Esophagus squamous epithelium (tissue), 5 donors: ENCODE results near the gene ZNF407. TPM values are rescaled to one million over a fixed set of nuclear protein-coding genes. Genes with fewer than 3 reads are reported as not detected.
A peak's percentile ranks its signal among the peaks of the same experiment; 100 is the strongest.

Source experiments
- DNase-seq: peaks from one replicate; lab custom pipeline; 2025; lab: John Stamatoyannopoulos, UW
- H3K27ac ChIP-seq, 4 donors: fragments of 200-600 bp; sonication (generic); one replicate each; pipeline ENCODE4 v1.5.1; 2016 to 2019; ENCODE audit warnings: mild to moderate bottlenecking in 1 of 4
- H3K27me3 ChIP-seq, 4 donors: fragments of 200-600 bp; sonication (generic); 1 replicate in 3 of 4; 2 replicates in 1 of 4; pipeline versions ENCODE4 v1.5.1 to v1.6.0; 2017 to 2021; ENCODE audit warnings: antibody characterized with exemption in 1 of 4
- H3K36me3 ChIP-seq, 3 donors: fragments of 200-600 bp; sonication (generic); one replicate each; pipeline ENCODE4 v1.5.1; 2016 to 2019
- H3K4me1 ChIP-seq, 3 donors: fragments of 200-600 bp; sonication (generic); one replicate each; pipeline ENCODE4 v1.5.1; 2017 to 2019
- H3K4me3 ChIP-seq, 4 donors: fragments of 200-600 bp; sonication (generic); 1 replicate in 3 of 4; 2 replicates in 1 of 4; pipeline ENCODE4 v1.5.1; 2016 to 2019; ENCODE audit warnings: mild to moderate bottlenecking in 2 of 4, moderate library complexity in 1 of 4
- H3K9me3 ChIP-seq, 3 donors: fragments of 200-600 bp; sonication (generic); one replicate each; pipeline ENCODE4 v1.5.1; 2016 to 2019
- CTCF ChIP-seq, 6 experiments: fragments of 450-650 bp in 4 of 6; fragments of 200-600 bp in 2 of 6; sonication (generic) in 2 of 6; IDR thresholded peaks; one replicate each; pipeline ENCODE4 v1.5.1; 2016 to 2019; ENCODE audit warnings: antibody characterized with exemption in 6 of 6, mild to moderate bottlenecking in 4 of 6, moderate library complexity in 4 of 6
- POLR2A ChIP-seq, 4 donors: fragments of 450-650 bp; IDR thresholded peaks; one replicate each; pipeline ENCODE4 v1.6.1; 2017; ENCODE audit warnings: antibody characterized with exemption in 4 of 4, mild to moderate bottlenecking in 4 of 4, moderate library complexity in 3 of 4
- WGBS, 2 donors: methylation state at CpG; one replicate each; pipeline ENCODE4 v1.1.5; 2018; 5-methylcytosine and 5-hydroxymethylcytosine counted together
- intact Hi-C: fragments of 100-400 bp; cut with DNase I; formaldehyde crosslinking; loops from one replicate; pipeline ENCODE4 v1.15.0; 2022
- total RNA-seq, 4 donors: library from RNA; depleted of rRNA; stranded (reverse); fragments of >200 nt; gene quantifications; one replicate each; pipeline ENCODE4 v1.1.0, GENCODE V29; 2016
- donor health status: DM: yes; HTN: yes; CAD: no.

ZNF407 gene, protein sequence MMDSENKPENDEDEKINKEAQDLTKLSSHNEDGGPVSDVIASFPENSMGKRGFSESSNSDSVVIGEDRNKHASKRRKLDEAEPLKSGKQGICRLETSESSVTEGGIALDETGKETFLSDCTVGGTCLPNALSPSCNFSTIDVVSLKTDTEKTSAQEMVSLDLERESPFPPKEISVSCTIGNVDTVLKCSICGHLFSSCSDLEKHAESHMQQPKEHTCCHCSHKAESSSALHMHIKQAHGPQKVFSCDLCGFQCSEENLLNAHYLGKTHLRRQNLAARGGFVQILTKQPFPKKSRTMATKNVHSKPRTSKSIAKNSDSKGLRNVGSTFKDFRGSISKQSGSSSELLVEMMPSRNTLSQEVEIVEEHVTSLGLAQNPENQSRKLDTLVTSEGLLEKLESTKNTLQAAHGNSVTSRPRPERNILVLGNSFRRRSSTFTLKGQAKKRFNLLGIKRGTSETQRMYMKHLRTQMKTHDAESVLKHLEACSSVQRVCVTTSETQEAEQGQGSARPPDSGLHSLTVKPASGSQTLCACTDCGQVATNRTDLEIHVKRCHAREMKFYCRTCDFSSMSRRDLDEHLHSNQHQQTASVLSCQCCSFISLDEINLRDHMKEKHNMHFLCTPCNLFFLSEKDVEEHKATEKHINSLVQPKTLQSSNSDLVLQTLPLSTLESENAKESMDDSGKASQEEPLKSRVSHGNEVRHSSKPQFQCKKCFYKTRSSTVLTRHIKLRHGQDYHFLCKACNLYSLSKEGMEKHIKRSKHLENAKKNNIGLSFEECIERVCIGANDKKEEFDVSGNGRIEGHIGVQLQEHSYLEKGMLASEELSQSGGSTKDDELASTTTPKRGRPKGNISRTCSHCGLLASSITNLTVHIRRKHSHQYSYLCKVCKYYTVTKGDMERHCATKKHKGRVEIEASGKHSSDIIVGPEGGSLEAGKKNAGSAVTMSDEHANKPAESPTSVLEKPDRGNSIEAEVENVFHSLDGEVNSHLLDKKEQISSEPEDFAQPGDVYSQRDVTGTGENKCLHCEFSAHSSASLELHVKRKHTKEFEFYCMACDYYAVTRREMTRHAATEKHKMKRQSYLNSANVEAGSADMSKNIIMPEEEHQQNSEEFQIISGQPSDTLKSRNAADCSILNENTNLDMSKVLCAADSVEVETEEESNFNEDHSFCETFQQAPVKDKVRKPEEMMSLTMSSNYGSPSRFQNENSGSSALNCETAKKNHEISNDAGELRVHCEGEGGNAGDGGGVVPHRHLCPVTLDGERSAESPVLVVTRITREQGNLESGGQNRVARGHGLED (N-terminal part only)
- 10 to 100 TPM in 2 of 4 donors, 1 to 10 TPM in 2; 6.4 to 21.2 (median 13.1) TPM for total RNA-seq

- Histone ChIP-seq H3K4me1 (peaks cover 15 to 32% (median 17%) of the 10 kb centered on the region in 3 donors), H3K27me3 (no peaks in the 10 kb centered on the region), H3K27ac (peak within 1 kb of the TSS; percentile 98 to 100 (median 98)), H3K4me3 (peak within 1 kb of the TSS; percentile 73 to 93 (median 84)), H3K9me3 (no peaks in the 10 kb centered on the region), H3K36me3 (peaks cover 0 to 22% (median 0%) of the 10 kb centered on the region in 3 donors)
- intact Hi-C loops, result no loop called here
- TF ChIP-seq CTCF (IDR thresholded peaks at IDR 0.05) (no peak), POLR2A (IDR thresholded peaks at IDR 0.05) (peak in 2 of 4 donors; percentile 14 to 42)
- WGBS, 2 donors, result 0% methylated on average over 5 to 19 of the region's 64 CpGs
- DNase-seq, result peak; percentile 56
Observed at GRCh38 chr18:74597662-74598349, at the start of gene ZNF407. Gene ZNF407, plus strand, starts transcription at chr18:74597870. Its CDS starts 33,150 bp downstream, at chr18:74631020.

DNA sequence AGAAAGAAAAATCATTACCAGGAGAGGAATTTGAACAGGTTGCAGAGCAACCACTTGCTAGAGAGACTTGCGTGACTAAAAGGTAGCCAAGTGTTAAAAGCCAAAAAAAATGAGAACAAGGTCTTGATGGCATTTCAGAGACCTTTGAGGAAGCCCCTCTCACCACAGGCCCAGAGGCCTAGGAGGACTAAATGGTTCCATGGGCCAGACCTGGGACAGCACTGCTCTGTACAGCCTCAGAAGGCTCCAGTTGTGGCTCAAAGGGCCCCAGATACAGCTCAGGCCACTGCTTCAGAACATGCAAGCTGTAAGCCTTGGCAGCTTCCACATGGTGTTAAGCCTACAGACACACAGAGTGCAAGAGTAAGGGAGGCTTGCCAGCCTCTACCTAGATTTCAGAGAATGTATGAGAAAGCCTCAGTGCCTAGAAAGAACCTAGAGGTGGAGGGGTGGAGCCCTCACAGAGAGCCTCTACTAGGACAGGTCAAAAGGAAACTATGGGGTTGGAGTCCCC lies 48.0 kb upstream of the ZNF407 start:
- Histone ChIP-seq H3K4me1 (peaks cover 0 to 8% (median 5%) of the 10 kb centered on the region in 3 donors), H3K36me3 (no peaks in the 10 kb centered on the region), H3K4me3 (no peak overlapping the region), H3K27me3 (no peaks in the 10 kb centered on the region), H3K27ac (no peak overlapping the region), H3K9me3 (peaks cover 0 to 11% (median 8%) of the 10 kb centered on the region in 3 donors)
- intact Hi-C loops, result loop anchor here (5.0 kb wide), 2 partner anchors 197 to 347 kb away; no protein-coding TSS in a partner anchor
- no peak for TF ChIP-seq CTCF (IDR thresholded peaks at IDR 0.05)
- TF ChIP-seq POLR2A (IDR thresholded peaks at IDR 0.05), result no peak
- no peak for DNase-seq
- WGBS, 2 donors, result 79 to 95% methylated on average over 1 of the region's 1 CpG

DNA sequence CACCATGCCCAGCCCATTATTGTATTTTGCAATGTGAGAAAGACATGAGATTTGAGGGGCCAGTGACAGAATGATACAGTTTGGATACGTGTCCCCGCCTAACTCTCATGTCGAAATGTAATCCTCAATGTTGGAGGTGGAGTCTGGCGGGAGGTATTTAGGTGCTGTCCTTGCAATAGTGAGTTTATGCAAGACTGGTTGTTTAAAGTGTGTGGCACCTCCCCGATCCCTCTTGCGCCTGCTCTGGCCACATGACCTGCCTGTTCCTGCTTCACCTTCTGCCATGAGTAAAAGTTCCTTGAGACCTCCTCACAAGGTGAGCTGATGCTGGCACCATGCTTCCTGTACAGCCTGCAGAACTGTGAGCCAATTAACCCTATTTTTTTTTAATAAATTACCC lies 46.8 kb upstream of the ZNF407 start:
- intact Hi-C loops, result loop anchor here (5.0 kb wide), 2 partner anchors 199 to 349 kb away; no protein-coding TSS in a partner anchor
- H3K9me3 ChIP-seq, result peaks cover 0 to 11% (median 8%) of the 10 kb centered on the region in 3 donors
- TF ChIP-seq POLR2A (IDR thresholded peaks at IDR 0.05) (no peak), CTCF (IDR thresholded peaks at IDR 0.05) (no peak)
- no peak for DNase-seq
- H3K4me1 ChIP-seq, result peaks cover 0 to 8% (median 5%) of the 10 kb centered on the region in 3 donors
- WGBS, 2 donors, result 83 to 91% methylated on average over 4 to 6 of the region's 6 CpGs
- H3K27ac ChIP-seq, result no peak overlapping the region
- no peaks in the 10 kb centered on the region for H3K36me3 ChIP-seq
- peaks cover 0 to 8% (median 0%) of the 10 kb centered on the region in 4 donors for H3K27me3 ChIP-seq
- H3K4me3 ChIP-seq, result no peak overlapping the region

DNA sequence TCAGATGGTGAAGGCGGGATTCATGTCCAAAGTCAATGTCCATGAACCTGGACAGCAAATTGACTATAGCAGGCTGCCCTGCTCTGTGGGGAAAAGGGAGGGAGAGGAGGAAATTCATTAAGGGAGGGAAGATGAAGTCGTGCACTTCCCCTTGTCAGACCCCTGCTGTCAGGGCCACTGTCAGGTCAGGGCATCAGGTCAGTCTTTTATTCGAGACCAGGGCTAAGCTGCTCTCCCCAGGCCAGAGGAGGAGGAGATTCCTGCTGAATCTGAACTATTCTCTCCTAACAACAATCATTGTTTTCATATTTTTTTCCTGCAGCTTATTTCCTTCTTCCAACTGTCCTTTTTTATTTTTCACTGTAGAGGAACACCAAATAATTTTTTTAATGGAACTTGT lies 46.2 kb upstream of the ZNF407 start:
- intact Hi-C loops, result loop anchor here (5.0 kb wide), 2 partner anchors 199 to 349 kb away; no protein-coding TSS in a partner anchor
- H3K4me1 ChIP-seq, result peaks cover 0 to 6% (median under 1%) of the 10 kb centered on the region in 3 donors
- no peak overlapping the region for H3K27ac ChIP-seq
- no peak overlapping the region for H3K4me3 ChIP-seq
- DNase-seq, result no peak
- WGBS, 2 donors, result 45 to 48% methylated on average over 3 of the region's 3 CpGs
- peaks cover 0 to 13% (median 0%) of the 10 kb centered on the region in 4 donors for H3K27me3 ChIP-seq
- TF ChIP-seq CTCF (IDR thresholded peaks at IDR 0.05) (no peak), POLR2A (IDR thresholded peaks at IDR 0.05) (no peak)
- H3K9me3 ChIP-seq, result peaks cover 0 to 11% (median 8%) of the 10 kb centered on the region in 3 donors
- no peaks in the 10 kb centered on the region for H3K36me3 ChIP-seq
